ENCODE measurements around the gene ZNF771.

GRCh38 chr16:30367349-30368009, 39.9 kb upstream of the ZNF771 start:
- TF ChIP-seq CTCF (conservative IDR thresholded peaks at IDR 0.05) (no peak), EZH2 (IDR thresholded peaks at IDR 0.05; ENCODE audit: low read depth) (no peak)

Data from PC-9 (cell line).